Peyer's patch (tissue), 4 donors: ENCODE results near the gene KCNQ1OT1. TPM values are rescaled to one million over a fixed set of nuclear protein-coding genes. Genes with fewer than 3 reads are reported as not detected.

Experiments
- DNase-seq, 3 donors: peaks; one replicate each; pipeline ENCODE4 v3.0.0-alpha.2; 2017 to 2019
- H3K27ac ChIP-seq, 4 donors: fragments of 200-600 bp; sonication (generic); one replicate each; pipeline ENCODE4 v1.5.1; 2016 to 2019
- H3K27me3 ChIP-seq, 2 donors: fragments of 200-600 bp; sonication (generic); one replicate each; pipeline ENCODE4 v1.5.1; 2019
- H3K36me3 ChIP-seq, 3 donors: fragments of 200-600 bp; sonication (generic); one replicate each; pipeline ENCODE4 v1.5.1; 2016 to 2019
- H3K4me1 ChIP-seq, 4 donors: fragments of 200-600 bp; sonication (generic); one replicate each; pipeline ENCODE4 v1.5.1; 2016 to 2019
- H3K4me3 ChIP-seq, 4 donors: fragments of 200-600 bp; sonication (generic); 1 replicate in 3 of 4; 2 replicates in 1 of 4; pipeline ENCODE4 v1.5.1; 2016 to 2019; ENCODE audit warnings: mild to moderate bottlenecking in 1 of 4
- H3K9me3 ChIP-seq, 4 donors: fragments of 200-600 bp; sonication (generic); one replicate each; pipeline ENCODE4 v1.5.1; 2016 to 2019; ENCODE audit warnings: mild to moderate bottlenecking in 1 of 4
- POLR2A ChIP-seq, 2 donors: fragments of 450-650 bp; IDR thresholded peaks; one replicate each; pipeline ENCODE4 v1.5.1; 2017; ENCODE audit warnings: antibody characterized with exemption in 2 of 2, mild to moderate bottlenecking in 2 of 2, moderate library complexity in 2 of 2
- total RNA-seq, 4 donors: library from RNA; depleted of rRNA; stranded (reverse); fragments of >200 nt; gene quantifications; one replicate each; pipeline ENCODE4 v1.1.0, GENCODE V29; 2016
- TF ChIP-seq, protein P1 (sequence below), 6 experiments: fragments of 450-650 bp in 4 of 6; fragments of 200-600 bp in 2 of 6; sonication (generic) in 1 of 6; IDR thresholded peaks; one replicate each; pipeline ENCODE4 v1.5.1; 2017 to 2019; ENCODE audit warnings: antibody characterized with exemption in 6 of 6, mild to moderate bottlenecking in 3 of 6, moderate library complexity in 1 of 6

KCNQ1OT1 gene
- total RNA-seq, 4 donors from 2014 or later: 3.2 to 6.2 (median 4.5) TPM

DNA sequence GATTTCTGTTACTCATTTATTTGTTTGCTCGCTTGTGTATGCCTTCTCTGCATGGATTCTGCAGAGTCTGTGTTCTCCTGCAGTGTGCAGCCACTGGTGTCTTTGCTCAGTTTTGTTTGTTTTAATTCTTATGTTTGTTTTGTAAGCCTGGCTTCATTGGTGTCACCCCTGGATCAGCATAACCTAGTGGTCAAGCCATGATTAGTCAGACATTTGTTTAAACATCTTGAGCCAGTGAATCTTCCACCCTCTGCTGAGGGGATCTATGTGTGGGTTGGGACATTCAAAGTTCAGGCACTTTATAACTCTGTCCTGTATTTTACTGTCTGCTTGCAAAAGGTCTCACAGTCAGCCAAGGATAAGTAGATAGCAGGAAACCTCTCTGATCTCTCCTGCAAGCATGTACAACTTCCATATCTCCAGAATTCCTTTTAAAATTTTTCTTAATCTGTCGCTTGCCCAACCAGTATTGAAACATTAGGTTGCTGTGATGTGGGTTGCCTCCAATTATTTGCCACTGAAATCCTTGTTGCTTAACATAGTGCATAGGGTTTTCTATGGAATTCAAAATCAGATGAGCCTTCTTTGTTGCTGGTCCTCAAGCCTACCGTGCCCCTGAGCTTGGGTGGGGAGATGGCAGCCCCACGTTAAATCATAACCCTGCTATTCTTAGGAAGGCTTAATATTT is 86.8 kb downstream of the KCNQ1OT1 start:
- H3K27ac ChIP-seq: no peak overlapping the region

DNA sequence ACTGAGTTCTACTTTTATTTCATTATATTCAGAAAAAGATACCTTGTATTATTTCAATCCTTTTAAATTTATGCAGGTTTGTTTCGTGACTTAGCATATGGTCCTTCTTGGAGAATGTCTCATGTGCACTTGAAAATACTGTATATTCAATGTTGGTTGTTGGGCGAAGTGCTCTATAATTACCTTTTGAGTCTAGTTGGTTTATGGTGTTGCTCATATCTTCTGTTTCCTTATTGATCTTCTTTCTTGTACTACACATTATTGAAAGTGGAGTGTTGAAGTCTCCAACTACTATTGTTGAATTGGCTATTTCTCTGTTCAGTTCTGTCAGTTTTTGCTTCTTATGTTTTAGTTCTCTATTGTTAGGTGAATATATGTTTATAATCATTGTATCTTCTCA is 90.4 kb downstream of the KCNQ1OT1 start:
- no peak for TF ChIP-seq POLR2A (IDR thresholded peaks at IDR 0.05)
- TF ChIP-seq, protein P1, sequence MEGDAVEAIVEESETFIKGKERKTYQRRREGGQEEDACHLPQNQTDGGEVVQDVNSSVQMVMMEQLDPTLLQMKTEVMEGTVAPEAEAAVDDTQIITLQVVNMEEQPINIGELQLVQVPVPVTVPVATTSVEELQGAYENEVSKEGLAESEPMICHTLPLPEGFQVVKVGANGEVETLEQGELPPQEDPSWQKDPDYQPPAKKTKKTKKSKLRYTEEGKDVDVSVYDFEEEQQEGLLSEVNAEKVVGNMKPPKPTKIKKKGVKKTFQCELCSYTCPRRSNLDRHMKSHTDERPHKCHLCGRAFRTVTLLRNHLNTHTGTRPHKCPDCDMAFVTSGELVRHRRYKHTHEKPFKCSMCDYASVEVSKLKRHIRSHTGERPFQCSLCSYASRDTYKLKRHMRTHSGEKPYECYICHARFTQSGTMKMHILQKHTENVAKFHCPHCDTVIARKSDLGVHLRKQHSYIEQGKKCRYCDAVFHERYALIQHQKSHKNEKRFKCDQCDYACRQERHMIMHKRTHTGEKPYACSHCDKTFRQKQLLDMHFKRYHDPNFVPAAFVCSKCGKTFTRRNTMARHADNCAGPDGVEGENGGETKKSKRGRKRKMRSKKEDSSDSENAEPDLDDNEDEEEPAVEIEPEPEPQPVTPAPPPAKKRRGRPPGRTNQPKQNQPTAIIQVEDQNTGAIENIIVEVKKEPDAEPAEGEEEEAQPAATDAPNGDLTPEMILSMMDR (IDR thresholded peaks at IDR 0.05): no peak
- no peak overlapping the region for H3K27ac ChIP-seq
- H3K4me3 ChIP-seq: no peak overlapping the region
- H3K27me3 ChIP-seq: no peaks in the 10 kb centered on the region
- no peaks in the 10 kb centered on the region for H3K36me3 ChIP-seq
- peaks cover 0 to 7% (median 0%) of the 10 kb centered on the region in 4 donors for H3K4me1 ChIP-seq
- DNase-seq: no peak
- peaks cover 0 to 3% (median 0%) of the 10 kb centered on the region in 4 donors for H3K9me3 ChIP-seq

More for the DNA sequence above, 86.8 kb downstream of the KCNQ1OT1 start:
- no peaks in the 10 kb centered on the region for H3K36me3 ChIP-seq
- peaks cover 0 to 4% (median 0%) of the 10 kb centered on the region in 4 donors for H3K9me3 ChIP-seq
- no peak for DNase-seq
- no peaks in the 10 kb centered on the region for H3K27me3 ChIP-seq
- TF ChIP-seq, protein P1 (IDR thresholded peaks at IDR 0.05): no peak
- no peak for TF ChIP-seq POLR2A (IDR thresholded peaks at IDR 0.05)
- H3K4me3 ChIP-seq: no peak overlapping the region
- peaks cover 0 to 7% (median 0%) of the 10 kb centered on the region in 4 donors for H3K4me1 ChIP-seq

DNA sequence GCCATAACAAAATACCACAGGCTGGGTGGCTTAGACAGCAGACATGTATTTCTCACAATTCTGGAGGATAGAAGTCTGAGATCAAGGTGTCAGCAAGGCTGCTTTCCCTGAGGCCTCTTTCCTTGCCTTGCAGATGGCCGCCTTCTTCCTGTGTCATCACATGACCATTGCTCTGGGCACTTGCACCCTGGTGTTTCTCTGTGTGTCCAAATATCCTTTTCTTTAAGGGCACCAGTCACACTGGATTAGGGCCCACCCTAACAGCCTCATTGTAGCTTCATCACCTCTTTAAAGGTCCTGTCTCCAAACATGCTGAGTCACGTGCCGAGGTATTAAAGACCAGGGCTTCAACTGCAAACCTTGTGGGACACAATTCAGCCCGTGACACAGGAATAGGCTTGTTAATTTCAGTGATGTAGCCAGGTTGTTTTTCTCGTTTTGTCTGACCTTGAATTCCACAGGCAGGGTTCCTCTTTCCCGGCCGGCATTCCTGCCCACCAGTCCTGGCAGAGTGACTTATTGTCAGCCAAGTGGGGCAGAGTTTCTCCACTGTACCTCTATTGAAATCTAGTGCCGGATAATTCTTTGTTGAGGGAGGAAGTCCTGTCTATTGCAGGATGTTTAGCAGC is 100.1 kb downstream of the KCNQ1OT1 start:
- Histone ChIP-seq H3K36me3 (no peaks in the 10 kb centered on the region), H3K27me3 (no peaks in the 10 kb centered on the region), H3K9me3 (peaks cover 0 to 7% (median 0%) of the 10 kb centered on the region in 4 donors), H3K4me3 (no peak overlapping the region), H3K4me1 (no peaks in the 10 kb centered on the region), H3K27ac (no peak overlapping the region)
- no peak for DNase-seq
- no peak for TF ChIP-seq POLR2A (IDR thresholded peaks at IDR 0.05)
- TF ChIP-seq, protein P1 (IDR thresholded peaks at IDR 0.05): no peak

DNA sequence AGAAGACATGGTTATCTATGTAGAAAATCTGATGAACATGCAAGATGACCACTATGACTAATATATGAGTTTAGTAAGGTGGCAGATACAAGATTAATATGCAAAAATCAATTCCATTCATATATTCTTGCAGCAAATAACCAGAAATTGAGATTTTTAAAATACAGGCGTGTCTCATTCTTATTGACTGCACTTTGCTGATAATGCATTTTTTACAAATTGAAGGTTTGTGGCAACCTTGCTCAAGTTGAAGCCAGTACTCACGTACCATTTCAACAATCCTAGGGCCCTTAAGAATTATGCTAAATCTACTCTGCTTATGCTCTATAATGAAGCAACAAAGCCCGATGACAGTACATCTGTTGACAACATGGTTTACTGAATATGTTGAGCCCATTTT is 104.6 kb downstream of the KCNQ1OT1 start:
- TF ChIP-seq, protein P1 (IDR thresholded peaks at IDR 0.05): no peak
- TF ChIP-seq POLR2A (IDR thresholded peaks at IDR 0.05): no peak
- no peak overlapping the region for H3K4me3 ChIP-seq
- no peak overlapping the region for H3K27ac ChIP-seq
- no peaks in the 10 kb centered on the region for H3K4me1 ChIP-seq
- H3K9me3 ChIP-seq: peaks cover 0 to 7% (median 0%) of the 10 kb centered on the region in 4 donors
- no peaks in the 10 kb centered on the region for H3K27me3 ChIP-seq
- no peaks in the 10 kb centered on the region for H3K36me3 ChIP-seq
- DNase-seq: no peak

DNA sequence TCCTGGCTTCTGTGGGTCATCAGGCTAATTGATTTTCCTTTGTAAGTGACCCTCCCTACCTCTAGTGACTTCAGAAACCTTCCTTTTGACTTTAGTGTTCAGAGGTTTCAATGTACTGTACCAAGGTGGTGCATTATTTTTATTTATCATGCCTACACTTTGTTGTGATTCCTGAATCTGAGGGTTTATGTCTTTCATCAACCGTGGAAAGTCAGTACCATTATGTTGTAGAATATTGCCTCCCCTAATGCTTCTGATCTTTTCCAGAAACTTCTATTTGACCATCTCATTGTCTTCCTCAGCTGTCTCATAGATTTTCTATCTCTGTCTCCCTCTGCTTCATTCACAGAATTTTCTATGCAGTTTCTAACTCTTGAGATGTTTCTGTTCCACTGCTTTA is 105.5 kb downstream of the KCNQ1OT1 start:
- H3K27me3 ChIP-seq: no peaks in the 10 kb centered on the region
- no peak for DNase-seq
- H3K27ac ChIP-seq: no peak overlapping the region
- TF ChIP-seq, protein P1 (IDR thresholded peaks at IDR 0.05): no peak
- TF ChIP-seq POLR2A (IDR thresholded peaks at IDR 0.05): no peak
- no peaks in the 10 kb centered on the region for H3K36me3 ChIP-seq
- no peaks in the 10 kb centered on the region for H3K4me1 ChIP-seq
- no peak overlapping the region for H3K4me3 ChIP-seq
- H3K9me3 ChIP-seq: peaks cover 0 to 7% (median 0%) of the 10 kb centered on the region in 4 donors
